ENCODE data around the gene CRYBA4.

DNA sequence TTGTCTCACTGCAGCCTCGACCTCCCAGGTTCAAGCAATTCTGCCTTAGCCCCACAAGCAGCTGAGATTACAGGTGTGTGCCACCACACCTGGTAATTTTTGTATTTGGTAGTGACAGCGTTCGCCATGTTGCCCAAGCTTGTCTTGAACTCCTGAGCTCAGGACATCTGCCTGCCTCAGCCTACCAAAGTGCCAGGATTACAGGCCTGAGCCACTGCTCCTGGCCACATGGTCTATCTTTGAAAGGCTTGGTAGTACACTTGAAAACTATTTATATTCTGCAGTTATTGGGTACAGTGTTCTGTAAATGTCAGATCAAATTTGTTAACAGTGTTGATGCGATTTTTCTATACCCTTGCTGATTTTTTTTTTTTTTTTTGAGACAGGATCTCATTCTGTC, 9.5 kb downstream of the CRYBA4 start:
- no peak for TF ChIP-seq CTCF (IDR thresholded peaks at IDR 0.05; ENCODE audit: low read length)
- no peak for TF ChIP-seq EZH2 (IDR thresholded peaks at IDR 0.05; ENCODE audit: borderline replicate concordance, low read length)
